SK-N-SH treated with all-trans-retinoic acid at 6 μM for 48 hours (cell line): ENCODE results near the gene KRTAP4-16.

ENCODE experiments used
- ARNTL ChIP-seq: fragments of 450-650 bp; formaldehyde crosslinking; IDR thresholded peaks from 2 replicates; pipeline ENCODE4 v1.5.0; 2020; ENCODE audit warnings: low read depth, mild to moderate bottlenecking, moderate library complexity, borderline replicate concordance
- GLIS3 ChIP-seq: fragments of 250-450 bp; sonication (Bioruptor Pico); IDR thresholded peaks from 2 replicates; pipeline ENCODE4 v1.5.0; 2020; ENCODE audit warnings: mild to moderate bottlenecking, moderate library complexity
- PPARA ChIP-seq: fragments of 250-450 bp; sonication (Bioruptor Pico); IDR thresholded peaks from 2 replicates; pipeline ENCODE4 v1.5.0; 2020; ENCODE audit warnings: mild to moderate bottlenecking, borderline replicate concordance
- RARB ChIP-seq: fragments of 250-450 bp; sonication (Bioruptor Pico); IDR thresholded peaks from 2 replicates; pipeline ENCODE4 v1.8.0; 2021; ENCODE audit warnings: mild to moderate bottlenecking, moderate library complexity
- TOX ChIP-seq: fragments of 250-450 bp; sonication (Bioruptor Pico); IDR thresholded peaks from 2 replicates; pipeline ENCODE4 v1.8.0; 2021; ENCODE audit warnings: mild to moderate bottlenecking, moderate library complexity, borderline replicate concordance
- TSHZ2 ChIP-seq: fragments of 250-450 bp; sonication (Bioruptor Pico); IDR thresholded peaks from 2 replicates; pipeline ENCODE4 v1.5.0; 2020; ENCODE audit warnings: mild to moderate bottlenecking, moderate library complexity
- ZFP30 ChIP-seq: fragments of 450-650 bp; formaldehyde crosslinking; IDR thresholded peaks from 2 replicates; pipeline ENCODE4 v1.5.0; 2022; ENCODE audit warnings: mild to moderate bottlenecking, moderate library complexity

DNA sequence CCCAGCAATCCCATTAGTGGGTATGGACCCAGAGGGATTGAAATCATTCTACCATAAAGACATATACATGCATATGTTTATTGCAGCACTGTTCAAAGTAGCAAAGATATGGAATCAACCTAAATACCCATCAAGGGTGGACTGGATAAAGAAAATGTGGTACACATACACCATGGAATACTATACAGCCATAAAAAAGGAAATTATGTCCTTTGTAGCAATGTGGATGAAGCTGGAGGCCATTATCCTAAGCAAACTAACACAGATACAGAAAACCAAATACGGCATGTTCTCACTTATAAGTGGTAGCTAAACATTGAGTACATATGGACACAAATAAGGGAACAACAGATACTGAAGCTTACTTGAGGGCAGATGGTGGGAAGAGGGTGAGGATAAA is 44.5 kb downstream of the KRTAP4-16 start:
- TF ChIP-seq ZFP30 (CRISPR knock-in tag) (no peak), TOX (CRISPR knock-in tag) (no peak), PPARA (CRISPR knock-in tag) (no peak), RARB (no peak), GLIS3 (CRISPR knock-in tag) (no peak), TSHZ2 (CRISPR knock-in tag) (no peak), ARNTL (CRISPR knock-in tag) (no peak)
